Measurements from ENCODE around the gene LDLRAD4.

LDLRAD4 gene

DNA sequence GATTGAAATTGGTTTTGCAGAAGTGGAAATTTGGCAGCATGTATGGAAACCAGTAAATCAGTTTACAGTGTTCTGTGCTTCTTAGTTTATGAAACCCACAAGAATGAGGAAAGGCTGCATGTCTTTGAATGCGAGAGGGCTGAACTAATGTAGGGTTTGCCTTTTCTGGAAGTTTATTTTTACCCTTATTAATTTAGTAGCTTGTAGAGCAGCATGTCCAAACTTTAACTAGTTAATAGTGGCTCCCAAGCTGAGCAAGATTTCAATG lies 50.4 kb downstream of the LDLRAD4 start:
- Mint-ChIP-seq H3K27me3 (no peaks in the 10 kb centered on the region), H3K4me3 (no peak overlapping the region), H3K27ac (no peak overlapping the region), H3K9me3 (no peaks in the 10 kb centered on the region), H3K4me1 (ENCODE audit: low read depth) (peaks cover 76% of the 10 kb centered on the region), H3K36me3 (ENCODE audit: low read depth) (no peaks in the 10 kb centered on the region)

GRCh38 chr18:13269521-13270011 lies 51.0 kb downstream of the LDLRAD4 start:
- Mint-ChIP-seq H3K4me3 (no peak overlapping the region), H3K36me3 (ENCODE audit: low read depth) (peaks cover 3% of the 10 kb centered on the region), H3K27ac (peak overlapping the region; percentile 58), H3K9me3 (no peaks in the 10 kb centered on the region), H3K4me1 (ENCODE audit: low read depth) (peaks cover 82% of the 10 kb centered on the region), H3K27me3 (no peaks in the 10 kb centered on the region)

- H3K4me3 Mint-ChIP-seq, result no peak overlapping the region
- H3K27ac Mint-ChIP-seq, result no peak overlapping the region
- no peaks in the 10 kb centered on the region for H3K9me3 Mint-ChIP-seq
- peaks cover 84% of the 10 kb centered on the region for H3K4me1 Mint-ChIP-seq (ENCODE audit: low read depth)
- H3K36me3 Mint-ChIP-seq (ENCODE audit: low read depth), result peaks cover 3% of the 10 kb centered on the region
- H3K27me3 Mint-ChIP-seq, result no peaks in the 10 kb centered on the region
Measured at GRCh38 chr18:13270279-13270855, 51.8 kb downstream of the LDLRAD4 start.

- H3K4me1 Mint-ChIP-seq (ENCODE audit: low read depth), result peaks cover 79% of the 10 kb centered on the region
- no peak overlapping the region for H3K4me3 Mint-ChIP-seq
- no peak overlapping the region for H3K27ac Mint-ChIP-seq
- peaks cover 3% of the 10 kb centered on the region for H3K36me3 Mint-ChIP-seq (ENCODE audit: low read depth)
- no peaks in the 10 kb centered on the region for H3K9me3 Mint-ChIP-seq
- H3K27me3 Mint-ChIP-seq, result no peaks in the 10 kb centered on the region
Measured at GRCh38 chr18:13271302-13271911, 52.8 kb downstream of the LDLRAD4 start.

DNA sequence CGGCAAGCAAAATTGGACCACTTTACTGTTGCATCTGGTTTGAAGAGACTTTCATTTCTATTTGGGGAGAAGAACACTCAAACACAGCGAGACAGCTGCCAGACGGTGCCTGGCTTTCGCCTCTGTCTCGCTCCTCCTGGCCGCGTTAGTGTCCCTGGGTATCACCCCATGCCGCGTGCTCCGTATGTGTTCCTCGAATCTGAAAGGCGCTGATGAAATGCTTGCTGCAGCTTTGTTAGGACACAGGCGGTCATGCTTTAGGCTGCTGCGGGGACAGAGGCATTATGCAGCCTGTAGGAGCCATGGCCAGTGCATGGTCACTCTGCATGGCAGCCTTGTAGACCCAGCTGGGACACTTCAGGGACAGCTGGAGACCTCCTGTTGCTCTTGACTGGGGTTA lies 53.9 kb downstream of the LDLRAD4 start:
- peaks cover 79% of the 10 kb centered on the region for H3K4me1 Mint-ChIP-seq (ENCODE audit: low read depth)
- H3K4me3 Mint-ChIP-seq, result no peak overlapping the region
- H3K27me3 Mint-ChIP-seq, result no peaks in the 10 kb centered on the region
- peaks cover 3% of the 10 kb centered on the region for H3K36me3 Mint-ChIP-seq (ENCODE audit: low read depth)
- no peak overlapping the region for H3K27ac Mint-ChIP-seq
- H3K9me3 Mint-ChIP-seq, result no peaks in the 10 kb centered on the region

DNA sequence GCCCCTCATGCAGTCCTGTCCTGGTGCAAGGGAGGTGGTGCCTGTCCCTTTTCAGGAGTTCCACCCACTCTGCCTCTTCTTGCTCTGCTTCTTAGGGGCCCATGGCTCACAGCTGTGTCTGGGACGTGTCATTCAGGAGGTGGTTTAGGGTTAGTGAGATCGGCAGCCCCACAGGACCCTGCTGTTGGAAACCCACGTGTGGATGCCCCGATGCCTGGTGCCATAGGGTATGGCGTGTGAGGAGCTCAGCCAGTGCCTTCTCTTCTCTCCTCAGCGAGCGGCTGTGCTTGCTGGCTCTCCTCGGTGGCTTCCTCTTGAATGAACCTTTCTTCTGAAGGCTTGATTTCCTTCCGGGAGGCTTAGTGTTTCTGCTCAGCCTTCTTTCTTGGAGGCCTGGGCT lies 55.2 kb downstream of the LDLRAD4 start:
- Mint-ChIP-seq H3K27me3 (no peaks in the 10 kb centered on the region), H3K4me1 (ENCODE audit: low read depth) (peaks cover 77% of the 10 kb centered on the region), H3K27ac (peak overlapping the region; percentile 91), H3K4me3 (peak overlapping the region; percentile 70), H3K9me3 (no peaks in the 10 kb centered on the region), H3K36me3 (ENCODE audit: low read depth) (peaks cover 3% of the 10 kb centered on the region)

- Mint-ChIP-seq H3K27me3 (no peaks in the 10 kb centered on the region), H3K4me3 (no peak overlapping the region), H3K4me1 (ENCODE audit: low read depth) (peaks cover 77% of the 10 kb centered on the region), H3K36me3 (ENCODE audit: low read depth) (peaks cover 3% of the 10 kb centered on the region), H3K27ac (peak overlapping the region; percentile 91), H3K9me3 (no peaks in the 10 kb centered on the region)
Measured at GRCh38 chr18:13275075-13275474, 56.5 kb downstream of the LDLRAD4 start.

GRCh38 chr18:13276530-13277520 lies 58.3 kb downstream of the LDLRAD4 start:
- H3K36me3 Mint-ChIP-seq (ENCODE audit: low read depth), result peaks cover 3% of the 10 kb centered on the region
- no peaks in the 10 kb centered on the region for H3K27me3 Mint-ChIP-seq
- H3K27ac Mint-ChIP-seq, result peak overlapping the region; percentile 50
- peaks cover 80% of the 10 kb centered on the region for H3K4me1 Mint-ChIP-seq (ENCODE audit: low read depth)
- peak overlapping the region; percentile 41 for H3K4me3 Mint-ChIP-seq
- no peaks in the 10 kb centered on the region for H3K9me3 Mint-ChIP-seq

DNA sequence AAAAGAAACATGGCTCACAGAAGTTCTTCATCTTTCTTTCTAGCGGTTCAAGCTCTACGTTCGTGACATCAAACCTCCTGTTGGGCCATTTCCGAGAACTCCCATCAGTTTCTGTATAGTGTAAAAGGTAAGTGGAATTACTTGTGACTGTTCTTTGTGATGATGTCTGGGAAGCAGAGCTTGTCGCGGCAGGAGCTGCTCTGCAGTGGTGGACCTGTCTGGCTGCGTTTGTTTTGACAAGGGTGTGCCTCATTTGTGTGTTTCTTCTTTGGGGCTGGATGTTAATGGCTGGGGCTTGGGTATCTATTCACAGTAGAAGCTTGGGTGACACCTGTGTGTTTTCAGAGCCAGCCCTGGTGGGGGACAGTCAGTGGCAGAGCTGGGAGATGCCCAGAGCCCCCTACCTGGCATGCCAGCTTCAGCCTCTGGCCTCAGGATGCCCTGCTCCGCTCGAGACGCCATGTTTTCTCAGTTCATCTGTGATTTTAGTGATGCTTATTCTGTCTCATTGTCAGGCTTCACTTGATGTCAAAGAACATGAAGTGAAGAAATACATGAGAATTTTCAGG lies 59.6 kb downstream of the LDLRAD4 start:
- Mint-ChIP-seq H3K36me3 (ENCODE audit: low read depth) (peaks cover 3% of the 10 kb centered on the region), H3K9me3 (peaks cover 3% of the 10 kb centered on the region), H3K27ac (no peak overlapping the region), H3K4me3 (peak overlapping the region; percentile 2), H3K4me1 (ENCODE audit: low read depth) (peaks cover 86% of the 10 kb centered on the region), H3K27me3 (no peaks in the 10 kb centered on the region)

DNA sequence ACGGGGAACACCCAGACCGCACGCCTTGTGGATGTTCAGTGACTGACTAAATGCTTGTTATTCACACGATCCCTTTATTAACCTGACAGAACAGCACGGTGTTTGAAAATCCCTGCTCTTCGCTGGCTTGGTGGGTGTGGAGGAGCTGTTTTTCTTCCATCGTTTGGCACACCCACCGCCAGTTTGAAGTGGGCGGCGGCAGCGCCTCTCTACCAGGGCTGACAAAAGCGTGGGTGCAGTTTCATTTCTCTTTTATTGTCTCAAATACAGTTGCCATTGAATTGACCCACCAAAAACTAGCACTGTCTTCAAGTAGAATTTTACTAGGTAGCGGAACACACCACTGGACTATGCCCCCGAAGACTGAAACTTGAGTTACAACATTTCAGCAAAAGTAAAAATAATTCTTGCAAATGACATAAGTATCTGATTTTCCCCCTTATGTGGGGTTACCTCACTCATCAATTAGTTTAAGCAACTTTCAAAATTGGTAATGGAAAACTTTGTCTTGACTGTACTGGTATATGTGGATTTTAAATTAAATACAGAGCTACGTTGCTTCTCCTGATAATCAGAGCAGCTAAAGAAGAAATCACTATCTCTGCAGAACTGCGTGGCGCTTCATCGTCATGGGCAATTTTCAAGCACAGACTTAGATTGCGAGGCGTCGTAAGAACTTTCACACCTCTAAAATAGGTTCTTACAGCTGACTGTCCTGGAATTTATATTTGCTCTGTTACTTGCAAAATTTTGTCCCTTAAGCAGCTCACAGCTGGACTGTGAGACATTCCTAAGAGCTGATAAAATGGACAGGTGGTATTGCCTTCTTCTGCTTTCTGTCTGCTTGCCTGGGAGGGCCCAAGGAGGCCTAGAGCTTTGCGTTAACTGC lies 60.9 kb downstream of the LDLRAD4 start:
- Mint-ChIP-seq H3K9me3 (peaks cover 3% of the 10 kb centered on the region), H3K27ac (peak overlapping the region; percentile 86), H3K4me1 (ENCODE audit: low read depth) (peaks cover 86% of the 10 kb centered on the region), H3K4me3 (peak overlapping the region; percentile 70), H3K27me3 (no peaks in the 10 kb centered on the region), H3K36me3 (ENCODE audit: low read depth) (no peaks in the 10 kb centered on the region)

DNA sequence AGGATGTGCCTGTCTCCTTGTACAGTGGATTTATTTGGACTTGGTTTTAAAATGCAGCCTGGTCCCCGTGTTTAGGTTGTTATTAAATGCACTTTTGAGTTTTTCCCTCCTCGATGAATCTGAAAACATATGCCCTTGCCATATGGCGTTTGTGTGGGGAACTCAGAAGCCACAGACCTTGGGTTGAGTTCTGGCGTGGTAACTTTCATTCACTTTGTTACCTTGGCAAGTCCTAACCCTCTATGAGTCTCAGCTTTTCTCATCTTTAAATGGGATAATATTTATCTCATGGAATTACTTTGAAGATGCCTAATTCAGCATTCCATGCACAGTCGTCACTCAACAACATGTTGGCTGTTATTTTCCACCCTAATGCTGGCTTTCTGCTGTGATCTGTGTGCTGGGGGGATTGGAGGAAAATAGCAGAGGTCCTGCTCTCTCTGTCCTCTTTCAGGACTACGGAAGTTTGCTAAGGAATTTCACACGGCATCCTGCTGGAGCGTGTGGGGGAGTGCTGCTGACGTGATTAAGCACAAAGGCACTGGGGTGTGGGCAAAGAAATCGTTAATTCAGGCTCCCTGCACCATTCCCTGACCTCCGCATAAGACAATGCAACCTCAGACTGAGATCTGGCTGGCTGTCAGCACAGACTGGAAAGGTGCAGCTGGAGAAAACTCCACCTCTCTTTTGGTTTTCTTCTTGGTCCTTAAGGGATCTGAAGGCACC lies 61.7 kb downstream of the LDLRAD4 start:
- Mint-ChIP-seq H3K9me3 (peaks cover 3% of the 10 kb centered on the region), H3K27me3 (no peaks in the 10 kb centered on the region), H3K4me3 (peak overlapping the region; percentile 40), H3K27ac (peak overlapping the region; percentile 86), H3K36me3 (ENCODE audit: low read depth) (no peaks in the 10 kb centered on the region), H3K4me1 (ENCODE audit: low read depth) (peaks cover 86% of the 10 kb centered on the region)

- no peaks in the 10 kb centered on the region for H3K36me3 Mint-ChIP-seq (ENCODE audit: low read depth)
- no peaks in the 10 kb centered on the region for H3K27me3 Mint-ChIP-seq
- no peak overlapping the region for H3K4me3 Mint-ChIP-seq
- peaks cover 89% of the 10 kb centered on the region for H3K4me1 Mint-ChIP-seq (ENCODE audit: low read depth)
- H3K27ac Mint-ChIP-seq, result no peak overlapping the region
- H3K9me3 Mint-ChIP-seq, result peaks cover 3% of the 10 kb centered on the region
Measured at GRCh38 chr18:13281406-13281805, 62.8 kb downstream of the LDLRAD4 start.

DNA sequence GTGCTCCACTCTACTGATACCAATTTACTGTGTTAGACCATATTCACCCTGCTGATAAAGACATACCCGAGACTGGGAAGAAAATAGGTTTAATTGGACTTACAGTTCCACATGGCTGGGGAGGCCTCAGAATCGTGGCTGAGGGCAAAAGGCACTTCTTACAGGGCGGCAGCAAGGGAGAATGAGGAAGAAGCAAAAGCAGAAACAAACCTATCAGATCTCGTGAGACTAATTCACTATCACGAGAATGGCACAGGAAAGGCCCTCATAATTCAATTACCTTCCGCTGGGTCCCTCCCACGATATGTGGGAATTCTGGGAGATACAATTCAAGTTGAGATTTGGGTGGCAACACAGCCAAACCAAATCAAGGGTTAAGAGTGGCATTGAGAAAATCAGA lies 65.2 kb downstream of the LDLRAD4 start:
- Mint-ChIP-seq H3K4me3 (peak overlapping the region; percentile 6), H3K27ac (no peak overlapping the region), H3K36me3 (ENCODE audit: low read depth) (no peaks in the 10 kb centered on the region), H3K9me3 (peaks cover 3% of the 10 kb centered on the region), H3K27me3 (no peaks in the 10 kb centered on the region), H3K4me1 (ENCODE audit: low read depth) (peaks cover 72% of the 10 kb centered on the region)
